Measurements from ENCODE around the gene WDR49. TPM values are rescaled to one million over a fixed set of nuclear protein-coding genes. Genes with fewer than 3 reads are reported as not detected.

The WDR49 gene
- total RNA-seq, 1 experiment from 2014 or later = 1.4 TPM

GRCh38 chr3:167691366-167691765, 37.6 kb upstream of the WDR49 start:
- CTCF ChIA-PET = no interaction called here
- intact Hi-C loops (cut with micrococcal nuclease; ENCODE audit: unreplicated experiment) = no loop called here

DNA sequence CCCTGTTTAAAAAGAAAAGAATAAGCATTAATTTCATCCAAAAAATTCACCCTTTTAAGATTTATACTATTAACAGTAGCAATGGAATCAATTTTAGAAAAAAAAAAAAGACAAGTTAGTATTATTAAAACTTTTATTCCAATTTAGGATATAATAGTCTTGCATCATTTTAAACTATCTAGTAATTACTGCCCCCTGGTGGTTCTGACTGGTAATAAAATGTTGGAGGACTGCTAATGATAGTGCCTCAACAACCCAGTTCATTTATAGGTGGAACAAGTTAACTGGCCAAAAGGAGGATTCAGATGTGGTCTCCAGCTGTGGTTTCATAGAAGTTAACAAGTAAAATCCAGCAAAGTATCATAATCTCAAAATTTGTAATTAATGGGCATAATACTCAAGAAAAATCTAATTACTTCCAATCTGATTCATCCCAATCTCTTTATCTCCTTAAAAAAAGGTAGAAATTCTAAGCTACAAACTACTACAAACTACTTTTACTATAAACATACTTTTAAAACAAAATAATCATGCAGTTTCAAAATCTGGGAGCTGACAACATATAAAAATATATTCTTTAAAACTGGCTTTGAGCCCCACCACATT, 30.7 kb upstream of the WDR49 start:
- no TSS peak for BruUV-seq (replicated peaks)
- Mint-ChIP-seq H3K4me1 (ENCODE audit: low read depth, unreplicated experiment) (peaks cover 6% of the 10 kb centered on the region), H3K27ac (ENCODE audit: unreplicated experiment) (no peak overlapping the region), H3K27me3 (ENCODE audit: unreplicated experiment) (no peaks in the 10 kb centered on the region), H3K9me3 (ENCODE audit: low read depth, unreplicated experiment) (no peaks in the 10 kb centered on the region), H3K36me3 (ENCODE audit: insufficient read depth, unreplicated experiment) (peaks cover 17% of the 10 kb centered on the region), H3K4me3 (ENCODE audit: low read depth, unreplicated experiment) (no peak overlapping the region)
- peak; percentile 84 for DNase-seq
- TF ChIP-seq, protein P1, sequence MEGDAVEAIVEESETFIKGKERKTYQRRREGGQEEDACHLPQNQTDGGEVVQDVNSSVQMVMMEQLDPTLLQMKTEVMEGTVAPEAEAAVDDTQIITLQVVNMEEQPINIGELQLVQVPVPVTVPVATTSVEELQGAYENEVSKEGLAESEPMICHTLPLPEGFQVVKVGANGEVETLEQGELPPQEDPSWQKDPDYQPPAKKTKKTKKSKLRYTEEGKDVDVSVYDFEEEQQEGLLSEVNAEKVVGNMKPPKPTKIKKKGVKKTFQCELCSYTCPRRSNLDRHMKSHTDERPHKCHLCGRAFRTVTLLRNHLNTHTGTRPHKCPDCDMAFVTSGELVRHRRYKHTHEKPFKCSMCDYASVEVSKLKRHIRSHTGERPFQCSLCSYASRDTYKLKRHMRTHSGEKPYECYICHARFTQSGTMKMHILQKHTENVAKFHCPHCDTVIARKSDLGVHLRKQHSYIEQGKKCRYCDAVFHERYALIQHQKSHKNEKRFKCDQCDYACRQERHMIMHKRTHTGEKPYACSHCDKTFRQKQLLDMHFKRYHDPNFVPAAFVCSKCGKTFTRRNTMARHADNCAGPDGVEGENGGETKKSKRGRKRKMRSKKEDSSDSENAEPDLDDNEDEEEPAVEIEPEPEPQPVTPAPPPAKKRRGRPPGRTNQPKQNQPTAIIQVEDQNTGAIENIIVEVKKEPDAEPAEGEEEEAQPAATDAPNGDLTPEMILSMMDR (IDR thresholded peaks at IDR 0.05; ENCODE audit: unreplicated experiment) = peak; percentile 90
- CTCF ChIA-PET = interaction anchor here (1.5 to 1.8 kb wide), 3 partner anchors 9 to 304 kb away, joined by 5 to 9 read pairs (median 5); partner anchors contain the start of genes SERPINI1 and ZBBX
- intact Hi-C loops (cut with micrococcal nuclease; ENCODE audit: unreplicated experiment) = loop anchor here (1.0 to 5.0 kb wide), 3 partner anchors 198 to 304 kb away; partner anchors contain the start of gene ZBBX

More at GRCh38 chr3:167691366-167691765, 37.6 kb upstream of the WDR49 start:
- DNase-seq = no peak
- Mint-ChIP-seq H3K36me3 (ENCODE audit: insufficient read depth, unreplicated experiment) (peaks cover 47% of the 10 kb centered on the region), H3K4me1 (ENCODE audit: low read depth, unreplicated experiment) (peaks cover 10% of the 10 kb centered on the region), H3K27ac (ENCODE audit: unreplicated experiment) (no peak overlapping the region), H3K9me3 (ENCODE audit: low read depth, unreplicated experiment) (no peaks in the 10 kb centered on the region), H3K4me3 (ENCODE audit: low read depth, unreplicated experiment) (no peak overlapping the region), H3K27me3 (ENCODE audit: unreplicated experiment) (no peaks in the 10 kb centered on the region)
- TF ChIP-seq, protein P1 (IDR thresholded peaks at IDR 0.05; ENCODE audit: unreplicated experiment) = no peak
- no TSS peak for BruUV-seq (replicated peaks)

DNA sequence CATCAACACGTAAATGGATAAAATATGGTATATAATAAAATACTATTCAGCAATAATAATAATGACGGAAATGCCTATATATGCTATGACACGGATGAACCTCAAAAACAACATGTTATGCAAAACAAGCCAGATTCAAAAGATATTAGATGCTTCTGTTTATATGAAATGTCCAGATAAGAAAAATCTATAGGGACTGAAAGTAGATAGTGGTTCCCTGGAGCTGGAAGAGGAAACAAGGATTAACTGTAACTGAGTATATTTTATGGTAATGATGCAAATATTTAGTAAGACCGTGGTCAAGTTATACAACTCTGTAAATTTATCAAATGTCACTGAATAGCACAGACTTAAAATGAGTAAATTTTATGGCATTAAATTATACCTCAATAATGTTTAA, 25.8 kb upstream of the WDR49 start:
- Mint-ChIP-seq H3K27me3 (ENCODE audit: unreplicated experiment) (no peaks in the 10 kb centered on the region), H3K9me3 (ENCODE audit: low read depth, unreplicated experiment) (peaks cover 9% of the 10 kb centered on the region), H3K27ac (ENCODE audit: unreplicated experiment) (no peak overlapping the region), H3K4me3 (ENCODE audit: low read depth, unreplicated experiment) (no peak overlapping the region), H3K4me1 (ENCODE audit: low read depth, unreplicated experiment) (no peaks in the 10 kb centered on the region), H3K36me3 (ENCODE audit: insufficient read depth, unreplicated experiment) (peaks cover 13% of the 10 kb centered on the region)
- CTCF ChIA-PET = interaction anchor here (0.5 kb wide), 1 partner anchor 66 kb away, joined by 3 read pairs; no protein-coding TSS in a partner anchor
- intact Hi-C loops (cut with micrococcal nuclease; ENCODE audit: unreplicated experiment) = no loop called here
- TF ChIP-seq, protein P1 (IDR thresholded peaks at IDR 0.05; ENCODE audit: unreplicated experiment) = no peak
- no peak for DNase-seq
- BruUV-seq (replicated peaks) = no TSS peak

GRCh38 chr3:167675848-167676247, 22.1 kb upstream of the WDR49 start:
- H3K27ac Mint-ChIP-seq (ENCODE audit: unreplicated experiment) = no peak overlapping the region
- TF ChIP-seq, protein P1 (IDR thresholded peaks at IDR 0.05; ENCODE audit: unreplicated experiment) = no peak
- no TSS peak for BruUV-seq (replicated peaks)
- H3K4me3 Mint-ChIP-seq (ENCODE audit: low read depth, unreplicated experiment) = no peak overlapping the region
- no peaks in the 10 kb centered on the region for H3K4me1 Mint-ChIP-seq (ENCODE audit: low read depth, unreplicated experiment)
- intact Hi-C loops (cut with micrococcal nuclease; ENCODE audit: unreplicated experiment) = no loop called here
- no peak for DNase-seq
- CTCF ChIA-PET = interaction anchor here (0.7 kb wide), 1 partner anchor 59 kb away, joined by 4 read pairs; no protein-coding TSS in a partner anchor
- H3K9me3 Mint-ChIP-seq (ENCODE audit: low read depth, unreplicated experiment) = peaks cover 9% of the 10 kb centered on the region
- H3K27me3 Mint-ChIP-seq (ENCODE audit: unreplicated experiment) = no peaks in the 10 kb centered on the region
- H3K36me3 Mint-ChIP-seq (ENCODE audit: insufficient read depth, unreplicated experiment) = peaks cover 14% of the 10 kb centered on the region
